T-helper 1 cell treated with Interleukin-12 subunit alpha and Interleukin-12 subunit beta and Interleukin-4 antibody, amounts not matched to agents 30 μg/mL and 1 μg/mL, for 36 hours (primary cell): ENCODE data around the gene DIPK2B.
A peak's percentile ranks its signal among the peaks of the same experiment; 100 is the strongest.

ENCODE experiments used
- H3K27ac Mint-ChIP-seq: one replicate; pipeline ENCODE4 v1.8.0; 2021; ENCODE audit warnings: mild to moderate bottlenecking, mixed read lengths
- H3K27me3 Mint-ChIP-seq: one replicate; pipeline ENCODE4 v1.8.0; 2021; ENCODE audit warnings: low read depth, mixed read lengths
- H3K36me3 Mint-ChIP-seq: one replicate; pipeline ENCODE4 v1.8.0; 2021; ENCODE audit warnings: low read depth, mixed read lengths
- H3K4me1 Mint-ChIP-seq: one replicate; pipeline ENCODE4 v1.8.0; 2021; ENCODE audit warnings: low read depth, mixed read lengths
- H3K4me3 Mint-ChIP-seq: one replicate; pipeline ENCODE4 v1.8.0; 2021; ENCODE audit warnings: mild to moderate bottlenecking, moderate library complexity, mixed read lengths
- H3K9me3 Mint-ChIP-seq: one replicate; pipeline ENCODE4 v1.8.0; 2021; ENCODE audit warnings: mixed read lengths

Gene DIPK2B

GRCh38 chrX:45187731-45188130 is 12.9 kb downstream of the DIPK2B start:
- no peaks in the 10 kb centered on the region for H3K36me3 Mint-ChIP-seq
- H3K4me1 Mint-ChIP-seq: peaks cover 34% of the 10 kb centered on the region
- no peaks in the 10 kb centered on the region for H3K9me3 Mint-ChIP-seq
- H3K27ac Mint-ChIP-seq: peak overlapping the region; percentile 73
- H3K27me3 Mint-ChIP-seq: no peaks in the 10 kb centered on the region
- H3K4me3 Mint-ChIP-seq: peak overlapping the region; percentile 86

- no peaks in the 10 kb centered on the region for H3K27me3 Mint-ChIP-seq
- H3K4me3 Mint-ChIP-seq: peak overlapping the region; percentile 86
Observed at GRCh38 chrX:45186643-45187026, 14.0 kb downstream of the DIPK2B start.

GRCh38 chrX:45184211-45184610 is 16.5 kb downstream of the DIPK2B start:
- H3K4me1 Mint-ChIP-seq: peaks cover 15% of the 10 kb centered on the region
- no peaks in the 10 kb centered on the region for H3K36me3 Mint-ChIP-seq
- no peaks in the 10 kb centered on the region for H3K27me3 Mint-ChIP-seq
- H3K4me3 Mint-ChIP-seq: no peak overlapping the region
- H3K27ac Mint-ChIP-seq: no peak overlapping the region
- peaks cover 4% of the 10 kb centered on the region for H3K9me3 Mint-ChIP-seq

More at GRCh38 chrX:45186643-45187026, 14.0 kb downstream of the DIPK2B start:
- Mint-ChIP-seq H3K27ac (peak overlapping the region; percentile 73), H3K4me1 (peaks cover 26% of the 10 kb centered on the region), H3K9me3 (no peaks in the 10 kb centered on the region), H3K36me3 (no peaks in the 10 kb centered on the region)

DNA sequence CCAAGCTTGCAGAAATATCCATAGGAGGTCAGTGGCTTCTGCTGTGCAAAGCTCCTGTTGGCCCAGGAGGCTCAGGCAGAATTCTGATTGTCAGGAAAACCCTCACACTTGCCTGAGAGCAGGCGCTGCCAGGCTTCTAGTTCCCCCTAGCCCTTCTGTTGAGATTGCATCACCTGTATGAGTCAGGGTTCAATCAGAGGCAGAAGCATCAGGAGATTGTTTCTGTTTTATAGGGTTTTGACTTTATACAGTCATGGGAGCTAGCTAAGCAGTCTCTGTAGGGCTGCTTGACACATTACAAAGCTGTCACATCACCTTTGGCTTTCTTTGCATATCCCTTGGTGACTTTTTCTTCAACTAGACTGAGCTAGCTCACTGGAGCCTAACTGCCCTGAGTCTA is 27.8 kb downstream of the DIPK2B start:
- Mint-ChIP-seq H3K4me1 (no peaks in the 10 kb centered on the region), H3K36me3 (no peaks in the 10 kb centered on the region), H3K27me3 (no peaks in the 10 kb centered on the region), H3K9me3 (no peaks in the 10 kb centered on the region), H3K27ac (no peak overlapping the region), H3K4me3 (no peak overlapping the region)

DNA sequence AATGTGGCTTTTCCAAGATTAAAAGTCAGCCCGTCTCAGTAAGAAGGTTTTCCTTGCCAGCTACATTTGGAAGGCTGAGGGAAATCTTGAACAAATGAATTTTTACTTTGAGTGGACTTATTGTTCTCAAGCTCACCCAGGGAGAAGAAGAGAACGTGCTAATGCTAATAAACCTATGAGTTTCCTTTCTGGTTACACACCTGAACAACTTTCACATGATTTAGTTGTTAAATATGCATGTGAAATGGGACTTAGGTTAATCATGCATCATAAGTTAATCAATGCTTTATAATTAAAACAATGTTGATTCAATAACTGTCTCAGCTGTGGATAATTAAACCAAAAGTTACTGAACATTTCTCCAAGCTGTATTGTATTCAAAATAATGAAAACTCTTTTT is 33.9 kb downstream of the DIPK2B start:
- Mint-ChIP-seq H3K27me3 (no peaks in the 10 kb centered on the region), H3K4me1 (no peaks in the 10 kb centered on the region), H3K36me3 (no peaks in the 10 kb centered on the region), H3K9me3 (no peaks in the 10 kb centered on the region), H3K4me3 (no peak overlapping the region), H3K27ac (no peak overlapping the region)

DNA sequence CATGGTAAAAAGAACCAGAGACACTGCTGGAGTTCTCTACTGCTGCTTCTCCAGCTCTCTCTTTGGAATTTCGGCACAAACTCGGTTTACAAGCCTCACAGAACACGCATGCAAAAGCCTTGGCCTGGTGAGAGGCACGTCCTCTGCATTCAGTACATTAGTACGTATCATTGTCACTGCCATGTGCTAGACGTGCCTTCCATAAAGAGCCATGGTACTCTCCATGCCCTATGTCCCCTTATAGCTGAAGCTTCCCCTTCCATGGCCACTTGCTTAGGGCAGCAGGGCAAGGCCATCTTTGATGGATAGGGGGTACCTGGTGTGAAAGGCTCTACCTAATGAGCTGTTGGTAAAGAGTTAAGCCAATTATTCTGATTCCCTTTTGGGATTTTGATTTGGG is 35.0 kb downstream of the DIPK2B start:
- no peak overlapping the region for H3K4me3 Mint-ChIP-seq
- H3K27ac Mint-ChIP-seq: no peak overlapping the region
- H3K36me3 Mint-ChIP-seq: no peaks in the 10 kb centered on the region
- no peaks in the 10 kb centered on the region for H3K9me3 Mint-ChIP-seq
- H3K27me3 Mint-ChIP-seq: no peaks in the 10 kb centered on the region
- H3K4me1 Mint-ChIP-seq: no peaks in the 10 kb centered on the region

DNA sequence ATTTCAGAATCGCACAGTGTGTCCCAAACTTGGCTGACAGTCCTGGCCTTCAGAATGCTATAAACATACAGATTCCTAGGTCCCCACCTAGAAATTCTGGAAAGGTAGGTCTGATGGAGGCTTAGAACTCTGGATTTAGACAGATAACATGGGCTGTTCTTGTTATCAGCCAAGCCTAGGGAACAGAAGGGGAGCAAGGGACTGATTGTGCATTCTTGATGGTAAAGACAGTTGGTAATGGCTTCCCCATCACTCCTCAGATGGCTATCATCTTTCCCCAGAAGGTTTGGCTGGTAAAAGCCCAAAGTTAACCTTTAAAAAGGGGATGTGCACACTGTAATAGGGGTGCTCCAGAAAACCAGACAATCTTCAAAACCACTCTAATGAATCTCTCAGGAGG is 35.7 kb downstream of the DIPK2B start:
- Mint-ChIP-seq H3K27me3 (no peaks in the 10 kb centered on the region), H3K9me3 (peaks cover 5% of the 10 kb centered on the region), H3K36me3 (no peaks in the 10 kb centered on the region), H3K27ac (no peak overlapping the region), H3K4me3 (no peak overlapping the region), H3K4me1 (no peaks in the 10 kb centered on the region)

DNA sequence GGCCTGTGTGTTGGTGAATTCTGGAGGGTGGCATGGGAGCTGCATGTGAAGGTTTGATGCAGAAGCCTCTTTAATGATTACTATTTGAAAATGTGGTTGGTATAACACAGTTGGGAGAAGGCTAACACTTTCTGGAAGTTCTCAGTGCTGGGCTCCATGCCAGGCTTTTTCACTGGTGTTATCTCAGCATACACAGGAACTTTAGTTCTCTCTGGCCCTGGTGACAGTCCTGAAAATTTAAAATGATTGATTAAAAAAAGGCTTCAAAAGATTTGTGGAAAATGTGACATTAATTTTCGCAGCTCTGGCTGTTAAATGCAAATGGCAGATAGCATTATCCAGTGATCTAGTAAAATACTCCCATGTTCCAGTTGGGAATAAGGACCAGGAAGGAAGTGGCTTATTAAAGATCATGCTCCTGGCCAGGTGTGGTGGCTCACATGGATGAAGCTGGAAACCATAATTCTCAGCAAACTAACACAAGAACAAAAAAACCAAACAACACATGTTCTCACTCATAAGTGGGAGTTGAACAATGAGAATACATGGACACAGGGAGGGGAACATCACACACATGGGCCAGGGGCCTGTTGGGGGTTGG is 36.6 kb downstream of the DIPK2B start:
- H3K27me3 Mint-ChIP-seq: no peaks in the 10 kb centered on the region
- H3K4me1 Mint-ChIP-seq: no peaks in the 10 kb centered on the region
- peaks cover 5% of the 10 kb centered on the region for H3K9me3 Mint-ChIP-seq
- no peak overlapping the region for H3K4me3 Mint-ChIP-seq
- H3K36me3 Mint-ChIP-seq: no peaks in the 10 kb centered on the region
- H3K27ac Mint-ChIP-seq: no peak overlapping the region

DNA sequence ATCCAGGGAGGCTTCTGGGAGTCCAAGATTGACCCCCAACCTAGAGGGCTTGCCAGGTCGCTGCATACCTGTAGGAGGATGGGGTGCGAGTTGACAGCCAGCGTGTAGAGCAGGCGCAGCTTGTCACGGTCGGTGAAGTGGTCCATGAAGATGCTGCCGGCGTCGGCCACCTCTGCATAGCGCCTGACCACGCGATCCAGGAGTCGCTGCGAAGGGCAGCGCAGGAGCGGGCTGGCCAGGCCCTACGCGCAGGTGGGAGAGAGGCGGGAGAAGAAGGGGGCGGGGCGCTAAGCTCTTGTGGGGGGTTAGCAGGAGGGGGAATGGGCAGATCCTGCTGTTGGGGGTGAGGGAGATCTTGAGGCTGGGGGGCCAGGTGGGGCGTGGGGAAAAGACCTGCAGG is 43.0 kb downstream of the DIPK2B start:
- no peak overlapping the region for H3K27ac Mint-ChIP-seq
- no peaks in the 10 kb centered on the region for H3K36me3 Mint-ChIP-seq
- H3K9me3 Mint-ChIP-seq: peaks cover 5% of the 10 kb centered on the region
- no peaks in the 10 kb centered on the region for H3K4me1 Mint-ChIP-seq
- no peaks in the 10 kb centered on the region for H3K27me3 Mint-ChIP-seq
- no peak overlapping the region for H3K4me3 Mint-ChIP-seq

- Mint-ChIP-seq H3K27me3 (no peaks in the 10 kb centered on the region), H3K4me3 (no peak overlapping the region), H3K27ac (no peak overlapping the region)
Observed at GRCh38 chrX:45154462-45154861, 46.2 kb downstream of the DIPK2B start.

DNA sequence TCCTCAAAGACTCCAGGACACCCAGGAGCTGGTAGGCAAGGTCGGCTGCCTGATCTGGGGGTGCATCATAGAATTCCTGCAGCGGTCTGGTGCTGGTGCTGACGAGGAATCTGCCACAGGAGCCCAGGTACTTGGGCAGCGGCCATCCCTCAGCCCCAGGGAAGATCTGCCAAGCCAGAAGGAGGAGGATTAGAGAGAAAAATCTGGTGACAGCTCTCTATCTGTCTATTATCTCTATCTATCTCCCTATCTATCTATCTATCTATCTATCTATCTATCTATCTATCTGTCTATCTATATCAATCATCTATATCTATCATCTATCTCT is 46.7 kb downstream of the DIPK2B start:
- no peaks in the 10 kb centered on the region for H3K27me3 Mint-ChIP-seq
- H3K4me3 Mint-ChIP-seq: no peak overlapping the region
- H3K4me1 Mint-ChIP-seq: no peaks in the 10 kb centered on the region
- H3K9me3 Mint-ChIP-seq: no peaks in the 10 kb centered on the region
- H3K27ac Mint-ChIP-seq: no peak overlapping the region
- H3K36me3 Mint-ChIP-seq: no peaks in the 10 kb centered on the region

More at GRCh38 chrX:45154462-45154861, 46.2 kb downstream of the DIPK2B start:
- no peaks in the 10 kb centered on the region for H3K36me3 Mint-ChIP-seq
- no peaks in the 10 kb centered on the region for H3K4me1 Mint-ChIP-seq
- H3K9me3 Mint-ChIP-seq: no peaks in the 10 kb centered on the region
